Cardiac septum (tissue), 1 donor: ENCODE measurements around the gene OR10A4. TPM values are rescaled to one million over a fixed set of nuclear protein-coding genes. Genes with fewer than 3 reads are reported as not detected.
"Not testable (repeated sequence)": the region's sequence is repeated elsewhere in the genome, so short reads cannot be mapped to it uniquely, and the experiment has no call there.

Experiments used
- DNase-seq: peaks from one replicate; pipeline ENCODE4 v3.0.0-alpha.2; 2020; ENCODE audit warnings: low spot score
- intact Hi-C: fragments of 100-400 bp; cut with DNase I; formaldehyde crosslinking; loops from one replicate; pipeline ENCODE4 v1.14.0; 2022
- total RNA-seq: library from RNA; stranded (reverse); fragmentation: NEBNext Ultra II Directional; extraction: Animal tissue kit (Norgen Biotek cat#: 25700); gene quantifications from one replicate; pipeline ENCODE4 v1.2.1, GENCODE V29; 2021
- donor health status: DM: no; HTN: no; CAD: no.

The OR10A4 gene
- total RNA-seq, 1 donor from 2014 or later, result not detected

DNA sequence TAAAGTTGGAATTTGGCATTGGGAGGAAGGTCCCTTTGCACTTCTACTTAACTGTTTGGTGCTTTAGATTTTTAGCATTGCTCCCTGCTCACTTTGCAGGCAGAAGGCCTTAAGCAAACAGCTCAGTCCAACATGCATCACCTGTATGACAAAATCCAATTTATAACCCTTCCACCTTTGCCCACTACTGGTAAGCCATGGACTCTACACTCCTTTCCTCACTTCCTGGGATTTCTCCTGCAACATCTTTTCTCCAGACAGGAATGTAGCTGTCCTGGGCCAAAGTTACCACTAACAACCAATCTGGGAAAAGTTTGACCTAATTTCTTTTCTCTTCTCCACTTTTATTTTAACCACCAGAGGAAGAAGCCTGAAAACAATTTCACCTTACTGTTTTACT, 17.7 kb downstream of the OR10A4 start:
- intact Hi-C loops, result no loop called here
- no peak for DNase-seq

DNA sequence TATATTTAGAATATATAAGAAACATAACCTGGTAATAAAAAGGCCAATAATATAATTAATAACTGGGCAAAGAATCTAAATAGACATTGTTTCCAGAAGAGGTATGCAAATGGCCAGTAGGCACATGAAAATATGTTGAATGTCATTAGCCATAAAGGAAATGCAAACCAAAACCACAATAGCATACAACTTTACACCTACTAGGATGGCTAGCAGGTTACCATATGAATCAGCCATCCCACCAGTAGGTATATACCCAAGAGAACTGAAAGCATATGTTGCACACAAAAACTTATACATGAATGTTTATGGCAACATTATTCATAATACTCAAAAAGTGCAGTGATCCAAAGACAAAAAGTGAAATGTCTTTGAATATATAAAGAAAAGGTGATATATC, 18.6 kb downstream of the OR10A4 start:
- no peak for DNase-seq
- intact Hi-C loops, result no loop called here

DNA sequence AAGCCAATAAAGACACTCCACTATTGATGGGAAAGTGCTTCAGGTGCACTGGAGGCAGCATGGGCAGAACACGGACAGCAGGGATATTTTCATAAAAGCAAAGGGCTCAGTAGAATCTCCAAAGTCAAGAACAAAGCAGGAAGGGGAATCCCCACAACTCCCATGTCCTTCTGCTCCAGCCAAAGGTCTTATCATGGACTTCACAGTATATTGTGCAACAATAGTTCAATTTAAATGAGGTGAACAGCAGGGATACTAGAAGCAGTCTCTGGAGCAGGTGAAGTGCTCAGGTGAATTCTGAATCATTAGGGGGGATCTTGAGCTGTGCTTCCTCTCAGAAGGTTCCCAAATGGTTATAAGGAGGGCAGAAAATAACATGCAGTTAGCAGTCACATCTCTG, 22.5 kb downstream of the OR10A4 start:
- DNase-seq, result no peak
- intact Hi-C loops, result no loop called here

DNA sequence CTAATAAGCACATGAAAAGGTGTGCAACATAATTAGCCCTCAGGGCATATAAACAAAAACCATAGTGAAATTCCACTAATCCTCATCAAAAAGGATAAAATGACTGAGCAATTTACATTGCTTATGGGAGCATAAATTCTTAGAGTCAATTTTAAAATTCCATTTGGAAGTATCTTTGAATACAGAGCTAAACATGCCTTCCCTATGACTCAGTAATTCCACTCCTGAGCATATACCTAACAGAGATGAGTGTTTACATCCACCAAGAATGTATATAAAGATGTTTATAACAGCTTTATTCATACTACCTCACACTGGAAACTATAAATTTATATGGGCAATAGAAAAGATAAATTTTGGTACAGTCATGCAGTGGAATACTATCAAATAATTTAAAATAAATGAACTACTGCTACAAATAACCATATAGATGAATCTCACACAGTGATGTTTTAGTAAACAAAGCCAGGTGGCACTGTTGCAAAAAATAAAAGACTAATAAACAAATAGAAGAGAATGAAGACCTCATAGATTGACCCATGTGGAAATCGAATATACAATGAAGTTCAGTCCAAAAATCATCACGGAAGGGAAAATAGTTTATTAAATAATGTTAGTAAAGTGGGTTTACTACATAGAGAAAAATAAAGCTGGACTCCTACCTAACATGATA, 24.0 kb downstream of the OR10A4 start:
- DNase-seq, result no peak
- intact Hi-C loops, result no loop called here

DNA sequence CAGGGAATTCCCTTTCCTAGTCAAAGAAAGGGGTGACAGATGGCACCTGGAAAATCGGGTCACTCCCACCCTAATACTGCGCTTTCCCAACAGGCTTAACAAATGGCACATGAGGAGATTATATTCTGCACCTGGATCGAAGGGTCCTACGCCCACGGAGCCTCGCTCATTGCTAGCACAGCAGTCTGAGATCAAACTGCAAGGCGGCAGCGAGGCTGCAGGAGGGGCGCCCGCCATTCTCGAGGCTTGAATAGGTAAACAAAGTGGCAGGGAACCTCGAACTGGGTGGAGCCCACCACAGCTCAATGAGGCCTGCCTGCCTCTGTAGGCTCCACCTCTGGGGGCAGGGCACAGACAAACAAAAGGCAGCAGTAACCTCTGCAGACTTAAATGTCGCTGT, 28.4 kb downstream of the OR10A4 start:
- DNase-seq, intact Hi-C loops: not testable (repeated sequence)

DNA sequence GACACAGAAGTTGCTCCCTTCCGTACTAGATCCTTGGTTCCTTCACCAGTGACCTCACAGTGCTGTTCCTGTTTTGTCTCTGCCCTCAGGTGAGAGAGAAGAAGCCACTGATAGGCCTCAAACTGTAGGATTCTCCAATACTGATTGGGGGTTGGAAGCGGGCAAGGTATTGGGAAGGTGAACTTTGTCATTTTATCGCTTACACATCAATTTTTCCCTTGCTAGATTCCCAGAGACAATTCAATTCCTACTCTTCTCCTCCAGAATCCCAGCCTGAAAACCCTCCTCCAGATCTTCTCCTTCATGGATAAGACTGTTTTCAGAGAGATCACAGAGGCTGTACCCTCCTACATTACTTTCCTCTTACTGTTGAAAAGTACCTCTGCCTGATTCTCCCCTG, 35.0 kb downstream of the OR10A4 start:
- intact Hi-C loops, result no loop called here
- DNase-seq, result no peak

DNA sequence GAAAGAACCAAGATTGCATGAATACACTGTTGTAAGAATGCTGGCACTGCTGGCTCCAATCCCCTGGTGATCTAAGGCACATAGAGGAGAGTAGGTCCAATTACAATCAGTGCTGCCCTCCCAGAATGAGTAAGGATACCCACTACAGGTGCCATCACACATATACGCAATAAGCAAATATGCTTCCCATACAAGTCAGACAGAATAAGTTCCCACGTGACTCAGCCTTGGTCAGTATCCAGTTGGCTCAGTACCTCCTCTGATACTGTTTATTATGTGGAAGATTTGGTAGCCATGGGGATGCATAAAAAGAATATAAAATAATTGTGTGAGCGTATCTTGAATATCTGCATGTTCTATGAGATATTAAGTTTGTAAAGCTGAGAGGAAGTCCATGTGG, 35.5 kb downstream of the OR10A4 start:
- DNase-seq, result no peak
- intact Hi-C loops, result no loop called here

DNA sequence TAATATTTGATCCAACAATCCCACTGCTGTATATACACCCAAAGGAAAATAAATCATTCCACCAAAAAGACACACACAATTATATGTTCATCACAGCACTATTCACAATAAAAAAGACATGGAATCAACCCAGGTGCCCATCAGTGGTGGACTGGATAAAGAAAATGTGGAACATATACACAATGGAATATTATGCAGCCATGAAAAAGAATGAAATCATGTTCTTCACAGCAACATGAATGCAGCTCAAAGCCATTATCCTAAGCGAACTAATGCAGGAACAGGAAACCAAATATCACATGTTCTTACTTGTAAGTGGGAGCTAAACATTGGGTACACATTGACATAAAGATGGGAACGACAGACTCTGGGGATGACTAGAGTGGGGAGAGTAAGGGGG, 43.3 kb downstream of the OR10A4 start:
- no peak for DNase-seq
- intact Hi-C loops, result no loop called here

DNA sequence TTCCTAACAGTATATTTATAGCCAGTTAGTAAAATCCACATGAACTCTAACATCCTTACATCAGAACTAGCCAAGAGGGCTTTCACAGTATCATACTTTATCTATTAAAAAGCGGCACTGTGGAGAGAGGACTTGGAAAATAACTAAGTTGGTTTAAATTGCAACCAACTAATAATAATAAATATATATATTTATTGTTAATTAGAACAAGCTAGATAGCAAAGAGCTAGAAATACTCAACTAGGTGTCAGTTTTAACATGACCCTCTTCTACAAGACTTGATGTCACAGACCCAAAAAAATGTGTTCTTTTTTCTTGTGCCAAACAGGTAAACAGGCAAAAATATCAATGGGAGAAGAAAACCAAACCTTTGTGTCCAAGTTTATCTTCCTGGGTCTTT, 44.3 kb downstream of the OR10A4 start, which contains the start of gene OR2D3:
Gene OR2D3 (plus strand): TSS at position 301 of the 400 bp plus-strand sequence. CDS start 0 bp downstream, at position 301.
- DNase-seq, result no peak
- intact Hi-C loops, result no loop called here

DNA sequence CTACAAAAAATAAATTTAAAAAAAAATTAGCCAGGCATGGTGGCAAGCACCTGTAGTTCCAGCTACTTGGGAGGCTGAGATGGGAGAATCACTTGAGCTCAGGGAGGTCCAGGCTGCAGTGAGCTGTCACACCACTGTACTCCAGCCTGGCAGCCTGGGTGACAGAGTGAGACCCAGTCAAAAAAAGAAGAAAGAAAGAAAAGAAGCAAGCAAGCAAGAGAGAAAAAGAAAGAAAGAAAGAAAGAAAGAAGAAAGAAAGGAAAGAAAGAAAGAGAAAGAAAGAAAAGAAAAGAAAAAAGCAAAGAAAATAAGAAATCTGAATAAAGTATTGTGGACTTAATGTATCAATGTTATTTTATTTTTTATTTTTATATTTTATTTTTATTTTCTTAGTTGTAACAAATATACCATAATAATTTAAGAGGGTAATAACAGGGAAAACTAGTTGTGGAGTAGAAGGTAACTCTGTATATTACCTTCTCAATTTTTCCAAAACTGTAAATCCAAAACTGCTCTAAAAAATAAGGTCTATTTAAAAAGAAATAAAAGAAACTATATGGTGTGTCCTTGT, 48.7 kb downstream of the OR10A4 start:
- DNase-seq, result no peak
- intact Hi-C loops, result no loop called here

DNA sequence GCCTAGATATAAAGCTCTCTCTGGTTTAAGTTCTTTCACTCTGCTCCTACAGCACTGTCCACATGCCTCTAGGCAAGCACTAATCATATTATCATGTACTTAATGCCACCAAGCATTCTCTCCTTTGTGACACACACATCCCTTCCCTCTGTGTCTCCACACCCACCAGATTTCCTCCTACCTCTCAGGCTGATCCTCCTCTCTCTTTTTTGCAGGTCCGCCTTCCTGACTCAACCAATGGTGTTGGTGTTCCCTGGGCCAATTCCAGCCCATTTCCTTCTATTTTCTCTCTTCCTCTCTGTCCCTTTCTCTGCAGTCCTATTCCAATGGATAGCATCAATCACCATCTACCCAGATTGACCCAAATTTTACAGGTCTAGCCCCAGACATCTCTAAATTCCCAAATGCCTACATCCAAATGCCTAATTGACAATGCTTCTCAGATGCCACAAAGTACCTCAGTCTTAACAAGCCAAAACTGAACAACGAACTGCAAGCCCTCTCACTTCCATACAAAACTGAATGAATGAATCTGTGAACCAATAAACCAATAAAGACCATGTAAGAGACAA, 49.3 kb downstream of the OR10A4 start:
- intact Hi-C loops, result no loop called here
- DNase-seq, result no peak

DNA sequence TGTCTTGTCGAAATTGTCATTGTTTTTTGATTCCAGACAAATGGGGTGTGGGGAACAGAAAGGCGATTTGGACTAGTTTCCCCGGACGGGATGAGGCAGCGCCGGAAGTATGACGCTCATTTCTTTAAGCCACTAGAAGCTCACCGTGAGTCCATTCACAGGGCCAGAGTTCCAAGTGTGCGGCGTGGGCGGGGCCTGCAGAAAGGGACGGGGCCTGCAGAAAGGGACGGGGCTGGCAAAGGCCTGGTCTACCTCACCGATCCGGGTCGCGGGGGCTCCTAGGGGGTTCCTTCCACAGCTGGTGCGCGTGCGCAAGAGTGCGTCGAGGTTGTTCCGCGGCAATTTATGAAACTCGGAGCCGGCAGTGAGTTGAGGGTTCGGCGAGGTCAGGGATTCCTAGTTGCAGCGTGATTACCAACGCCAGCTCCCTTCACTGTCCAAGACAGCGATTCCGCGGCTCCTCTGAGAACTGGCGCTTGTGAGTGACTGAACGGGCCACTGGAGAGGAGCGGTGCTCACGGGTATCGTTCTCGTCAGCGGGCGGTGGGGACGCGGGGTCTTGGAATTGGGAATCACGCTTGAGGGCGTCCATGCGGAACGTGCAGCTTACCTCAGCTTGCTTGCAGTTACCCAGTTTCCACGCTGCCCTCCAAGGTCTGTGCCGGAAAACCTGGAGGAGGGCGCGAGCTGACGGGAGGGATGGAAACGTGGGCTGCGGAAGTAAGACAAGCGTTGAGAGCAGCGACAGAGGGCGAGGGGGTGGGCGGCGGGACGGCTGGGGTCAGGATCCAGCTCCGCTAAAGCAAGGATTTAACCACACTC, 50.0 kb downstream of the OR10A4 start, which contains the start of gene ZNF215:
Gene ZNF215 (plus strand): TSS at position 219 of the 822 bp plus-strand sequence. CDS start 5,847 bp downstream, outside the sequence.
- DNase-seq, result peak; percentile 76
- intact Hi-C loops, result no loop called here

DNA sequence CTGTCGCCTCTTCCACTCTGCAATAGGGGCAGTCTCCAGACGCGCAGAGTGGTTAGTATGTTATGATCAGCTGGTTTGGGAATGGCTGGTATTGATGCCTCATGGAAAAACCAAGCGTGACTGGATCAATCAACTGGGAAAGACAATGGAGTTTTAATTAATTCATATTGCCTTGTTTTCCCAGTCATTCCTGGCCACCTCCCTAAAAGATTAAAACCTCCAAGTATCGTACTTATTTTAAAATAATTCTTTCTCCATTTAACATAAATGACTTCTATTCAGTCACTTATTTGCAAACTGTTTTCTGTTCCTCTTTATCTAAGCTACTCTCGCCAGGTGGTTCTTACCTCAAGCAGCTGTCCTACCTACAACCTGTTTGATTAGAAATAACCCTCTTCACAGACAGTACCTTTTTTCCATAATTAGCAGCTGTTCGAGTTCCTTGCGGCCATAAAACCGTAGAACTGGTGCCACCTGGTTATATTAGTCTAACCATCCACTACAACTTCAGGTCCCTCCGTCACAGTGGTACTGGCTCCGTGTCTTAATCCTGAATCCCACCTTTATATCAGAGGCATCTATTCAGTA, 50.7 kb downstream of the OR10A4 start:
- no peak for DNase-seq
- intact Hi-C loops, result no loop called here

Other genes with a start within 250 kb of the OR10A4 start
- gene DCHS1, start 220.8 kb upstream of the OR10A4 start, total RNA-seq, result 9.2 TPM
- 39.5 TPM for gene MRPL17, start 193.3 kb upstream of the OR10A4 start, total RNA-seq
- not detected for gene OR2AG2, start 104.6 kb upstream of the OR10A4 start, total RNA-seq
- gene OR2AG1, start 93.6 kb upstream of the OR10A4 start, total RNA-seq, result not detected
- gene OR6A2, start 76.9 kb upstream of the OR10A4 start, total RNA-seq, result not detected
- not detected for gene OR10A5, start 30.9 kb upstream of the OR10A4 start, total RNA-seq
- not detected for gene OR10A2, start 13.6 kb upstream of the OR10A4 start, total RNA-seq
- not detected for gene OR2D2, start 15.9 kb downstream of the OR10A4 start, total RNA-seq
- gene OR2D3, start 44.4 kb downstream of the OR10A4 start, total RNA-seq, result not detected
- gene ZNF215, start 49.8 kb downstream of the OR10A4 start, total RNA-seq, result 0.24 TPM
- 0.67 TPM for gene ZNF214, start 143.7 kb downstream of the OR10A4 start, total RNA-seq
- not detected for gene NLRP14, start 143.9 kb downstream of the OR10A4 start, total RNA-seq
- not detected for gene RBMXL2, start 212.4 kb downstream of the OR10A4 start, total RNA-seq